K562 (cell line): Measurements from ENCODE around the gene AMPD1. TPM values are rescaled to one million over a fixed set of nuclear protein-coding genes. Genes with fewer than 3 reads are reported as not detected.

Source experiments
- ATAC-seq: fragments of 200-7000 bp; cut with Tn5 transposase; 3 replicates; pipeline ENCODE4 v1.9.1; 2020; ENCODE audit warnings: moderate library complexity
- BruUV-seq: library from RNA; stranded (reverse); fragments of 400-500 nt; replicated peaks from 2 replicates; lab custom pipeline; 2021; lab: Mats Ljungman, UMichigan
- CTCF ChIA-PET: fragments of 300-600 bp; formaldehyde crosslinking; extraction: SDS; loops from one replicate; lab custom pipeline; 2021; ENCODE audit warnings: low intra/inter-chr PET ratio; lab: Yijun Ruan, JAX
- POLR2A ChIA-PET: fragments of 300-600, 350-650 bp; sonication (Branson Sonifier 250); formaldehyde crosslinking; extraction: SDS; loops from one replicate; lab custom pipeline; 2021; ENCODE audit warnings: antibody characterized with exemption, inconsistent platforms; lab: Yijun Ruan, JAX
- DNase-seq, 4 experiments: peaks; one replicate each; pipeline versions ENCODE4 v3.0.0 to v3.0.0-alpha.2; 2011 to 2018; ENCODE audit warnings: low spot score in 3 of 4, mixed read lengths in 3 of 4; ENCODE audit errors: extremely low read depth in 1 of 4
- FAIRE-seq: peaks from 2 replicates; lab custom pipeline; 2011; peaks lifted over from hg19 to GRCh38; lab: Jason Lieb, UNC
- H2AFZ ChIP-seq: 2 replicates; pipeline ENCODE4 v1.6.0; 2011; ENCODE audit warnings: low read depth, low read length, control low read depth, inconsistent platforms
- H3K27ac ChIP-seq: fragments of 200-600 bp; 3 replicates; pipeline ENCODE4 v1.8.0; 2011; ENCODE audit warnings: low read depth, mild to moderate bottlenecking, control low read depth, inconsistent platforms, low read length, moderate library complexity, mixed read lengths; ENCODE audit errors: extremely low read depth
- H3K27me3 ChIP-seq, 2 experiments: fragments of 300-600 bp in 1 of 2; 2 replicates in 1 of 2; 3 replicates in 1 of 2; pipeline versions ENCODE4 v1.6.0 to v1.8.0; 2011; ENCODE audit warnings: inconsistent platforms in 2 of 2, low read length in 2 of 2, mild to moderate bottlenecking in 1 of 2, mixed read lengths in 1 of 2, moderate library complexity in 1 of 2; ENCODE audit not compliant: control insufficient read depth in 2 of 2, insufficient read depth in 2 of 2
- H3K36me3 ChIP-seq: fragments of 300-600 bp; 3 replicates; pipeline ENCODE4 v1.8.0; 2011; ENCODE audit warnings: mild to moderate bottlenecking, low read length, inconsistent platforms; ENCODE audit not compliant: control insufficient read depth, insufficient read depth
- H3K4me1 ChIP-seq, 2 experiments: fragments of 200-600 bp in 1 of 2; replicated peaks in 1 of 2; 2 replicates in 1 of 2; 3 replicates in 1 of 2; pipeline versions ENCODE4 v1.5.1 to v1.8.0; 2011; ENCODE audit warnings: inconsistent platforms in 2 of 2, low read length in 2 of 2, mild to moderate bottlenecking in 1 of 2, mixed read lengths in 1 of 2, moderate library complexity in 1 of 2; ENCODE audit not compliant: control insufficient read depth in 2 of 2, insufficient read depth in 2 of 2
- H3K4me2 ChIP-seq: 2 replicates; pipeline ENCODE4 v1.6.1; 2011; ENCODE audit warnings: low read length, control low read depth, inconsistent platforms, mixed read lengths; ENCODE audit not compliant: insufficient read depth
- H3K4me3 ChIP-seq: fragments of 200-600 bp; sonication (generic), shearing (Covaris generic); 2 replicates; pipeline ENCODE4 v1.5.1; 2016; ENCODE audit warnings: control low read depth, inconsistent platforms
- H3K79me2 ChIP-seq: fragments of 200-600 bp; 3 replicates; pipeline ENCODE4 v1.8.0; 2011; ENCODE audit warnings: low read length, inconsistent platforms; ENCODE audit not compliant: control insufficient read depth, insufficient read depth
- H3K9ac ChIP-seq, 2 experiments: 2 replicates each; pipeline versions ENCODE4 v1.6.0 to v1.6.1; 2011; ENCODE audit warnings: low read depth in 2 of 2, low read length in 2 of 2, control low read depth in 1 of 2, inconsistent platforms in 1 of 2, mild to moderate bottlenecking in 1 of 2, mixed read lengths in 1 of 2; ENCODE audit not compliant: insufficient read depth in 1 of 2
- H3K9me1 ChIP-seq: one replicate; pipeline ENCODE4 v1.6.0; 2011; ENCODE audit warnings: inconsistent platforms, mild to moderate bottlenecking, low read length, moderate library complexity; ENCODE audit not compliant: control insufficient read depth, insufficient read depth
- H3K9me3 ChIP-seq: replicated peaks from 2 replicates; pipeline ENCODE4 v1.5.1; 2011; ENCODE audit warnings: low read depth, low read length, inconsistent platforms; ENCODE audit not compliant: control insufficient read depth, insufficient read depth
- H4K20me1 ChIP-seq: replicated peaks from 2 replicates; pipeline ENCODE4 v1.6.1; 2011; ENCODE audit warnings: low read length, inconsistent platforms, mixed read lengths; ENCODE audit not compliant: control insufficient read depth, insufficient read depth
- NFIX ChIP-seq: fragments of 250-450 bp; sonication (Bioruptor Pico); IDR thresholded peaks from 2 replicates; pipeline ENCODE4 v1.4.0; 2020; ENCODE audit warnings: low read depth, mild to moderate bottlenecking, moderate library complexity
- PHB ChIP-seq: fragments of 250-450 bp; sonication (Bioruptor Pico); IDR thresholded peaks from 2 replicates; pipeline ENCODE4 v1.5.0; 2021
- WGBS: fragments of 100-300 bp; shearing (Covaris generic); methylation state at CpG from one replicate; pipeline ENCODE4 v1.1.6; 2016; ENCODE audit warnings: low coverage, mixed read lengths; ENCODE audit not compliant: insufficient coverage; ENCODE audit errors: missing lambda C conversion rate; 5-methylcytosine and 5-hydroxymethylcytosine counted together
- in situ Hi-C: fragments of 300-500 bp; cut with MboI; formaldehyde crosslinking; loops from 4 replicates; pipeline ENCODE4 v1.15.0; 2018; ENCODE audit warnings: inconsistent platforms, mixed read lengths
- intact Hi-C: fragments of 100-400 bp; cut with micrococcal nuclease; formaldehyde crosslinking; loops from 2 replicates; pipeline ENCODE4 v1.14.2; 2022
- polyA plus RNA-seq, 8 experiments: library from polyadenylated mRNA; depleted of rRNA in 4 of 8; stranded (reverse) in 5 of 8; unstranded in 3 of 8; fragments of >200 nt; fragmentation: Nextera tagmentation in 2 of 8; fragmentation: Illumina TruSeq in 1 of 8; extraction: Ambion mirVana in 2 of 8; extraction: Trizol in 1 of 8; gene quantifications; 2 replicates each; pipeline versions ENCODE4 v1.2.1 to v1.2.3, GENCODE V29; 2011 to 2014; ENCODE audit warnings: inconsistent platforms in 1 of 8, missing spikeins in 1 of 8
- total RNA-seq, 7 experiments: library from RNA; depleted of rRNA in 6 of 7; stranded (reverse); fragments of >200 nt in 6 of 7; fragmentation: Illumina TruSeq in 2 of 7; extraction: Trizol in 2 of 7; gene quantifications; 2 replicates each; pipeline versions ENCODE4 v1.2.1 to v1.2.3, GENCODE V29; 2011 to 2021; ENCODE audit warnings: low replicate concordance in 1 of 7
- TF ChIP-seq, protein P1 (sequence below): sonication (generic); formaldehyde crosslinking; IDR thresholded peaks from 2 replicates; pipeline ENCODE4 v1.8.0; 2022; ENCODE audit warnings: missing genetic modification reagents, mild to moderate bottlenecking, borderline replicate concordance

AMPD1 gene
- total and polyA plus RNA-seq, 9 of the 15 experiments (the other 6 are each of a cell fraction or from before 2014, with no cell fraction given), result 0.04 to 0.17 TPM; not detected in 7

DNA sequence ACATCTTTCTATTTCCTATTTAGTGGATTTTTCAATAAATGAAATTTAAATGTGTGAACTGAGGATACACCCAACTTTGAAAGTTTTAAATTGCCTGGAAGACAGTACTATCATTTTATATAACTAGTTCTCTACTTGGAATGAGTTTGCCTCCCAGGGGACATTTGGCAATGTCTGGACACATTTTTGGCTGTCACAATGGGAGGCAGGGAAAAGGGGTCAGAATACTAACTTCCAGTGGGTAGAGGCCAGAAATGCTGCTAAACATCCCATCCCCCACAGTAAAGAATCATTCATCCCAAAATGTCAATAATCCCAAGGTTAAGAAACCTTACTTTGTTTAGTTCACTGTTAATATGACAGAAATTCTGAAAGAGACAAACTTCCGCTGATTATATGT lies 34.4 kb upstream of the AMPD1 start:
- ATAC-seq, result no peak
- WGBS, result 93% methylated on average over 1 of the region's 1 CpG
- no peaks in the 10 kb centered on the region for H3K27me3 ChIP-seq
- H3K9me1 ChIP-seq, result no peaks in the 10 kb centered on the region
- no peak overlapping the region for H3K4me2 ChIP-seq
- no peak overlapping the region for H3K27ac ChIP-seq
- intact Hi-C loops, result no loop called here
- no peaks in the 10 kb centered on the region for H4K20me1 ChIP-seq
- H3K4me1 ChIP-seq, result no peaks in the 10 kb centered on the region
- TF ChIP-seq, protein P1, sequence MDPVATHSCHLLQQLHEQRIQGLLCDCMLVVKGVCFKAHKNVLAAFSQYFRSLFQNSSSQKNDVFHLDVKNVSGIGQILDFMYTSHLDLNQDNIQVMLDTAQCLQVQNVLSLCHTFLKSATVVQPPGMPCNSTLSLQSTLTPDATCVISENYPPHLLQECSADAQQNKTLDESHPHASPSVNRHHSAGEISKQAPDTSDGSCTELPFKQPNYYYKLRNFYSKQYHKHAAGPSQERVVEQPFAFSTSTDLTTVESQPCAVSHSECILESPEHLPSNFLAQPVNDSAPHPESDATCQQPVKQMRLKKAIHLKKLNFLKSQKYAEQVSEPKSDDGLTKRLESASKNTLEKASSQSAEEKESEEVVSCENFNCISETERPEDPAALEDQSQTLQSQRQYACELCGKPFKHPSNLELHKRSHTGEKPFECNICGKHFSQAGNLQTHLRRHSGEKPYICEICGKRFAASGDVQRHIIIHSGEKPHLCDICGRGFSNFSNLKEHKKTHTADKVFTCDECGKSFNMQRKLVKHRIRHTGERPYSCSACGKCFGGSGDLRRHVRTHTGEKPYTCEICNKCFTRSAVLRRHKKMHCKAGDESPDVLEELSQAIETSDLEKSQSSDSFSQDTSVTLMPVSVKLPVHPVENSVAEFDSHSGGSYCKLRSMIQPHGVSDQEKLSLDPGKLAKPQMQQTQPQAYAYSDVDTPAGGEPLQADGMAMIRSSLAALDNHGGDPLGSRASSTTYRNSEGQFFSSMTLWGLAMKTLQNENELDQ (CRISPR knock-in tag), result no peak
- TF ChIP-seq NFIX (CRISPR knock-in tag) (no peak), PHB (CRISPR knock-in tag) (no peak)
- TF ChIP-seq, all 486 proteins: peak for 0
- DNase-seq (no peak), FAIRE-seq (no peak)
- Histone ChIP-seq H3K36me3 (peaks cover 99% of the 10 kb centered on the region), H2AFZ (no peak overlapping the region), H3K4me3 (no peak overlapping the region), H3K79me2 (peaks cover 3% of the 10 kb centered on the region; the same call in 1 of the 3 replicates), H3K9ac (no peak overlapping the region), H3K9me3 (no peaks in the 10 kb centered on the region)
- POLR2A ChIA-PET, result interaction anchor here (1.5 kb wide), 1 partner anchor 26 kb away, joined by 4 read pairs; no protein-coding TSS in a partner anchor
- CTCF ChIA-PET, result no interaction called here
- in situ Hi-C loops, result no loop called here
- BruUV-seq, result no TSS peak
